Activated gamma-delta T cell (primary cell): Measurements from ENCODE around the gene PPP6C.
"Not testable (repeated sequence)": the region's sequence is repeated elsewhere in the genome, so short reads cannot be mapped to it uniquely, and the experiment has no call there.

ENCODE experiments used
- DNase-seq: peaks from one replicate; lab custom pipeline; 2025; lab: John Stamatoyannopoulos, UW

Gene PPP6C

DNA sequence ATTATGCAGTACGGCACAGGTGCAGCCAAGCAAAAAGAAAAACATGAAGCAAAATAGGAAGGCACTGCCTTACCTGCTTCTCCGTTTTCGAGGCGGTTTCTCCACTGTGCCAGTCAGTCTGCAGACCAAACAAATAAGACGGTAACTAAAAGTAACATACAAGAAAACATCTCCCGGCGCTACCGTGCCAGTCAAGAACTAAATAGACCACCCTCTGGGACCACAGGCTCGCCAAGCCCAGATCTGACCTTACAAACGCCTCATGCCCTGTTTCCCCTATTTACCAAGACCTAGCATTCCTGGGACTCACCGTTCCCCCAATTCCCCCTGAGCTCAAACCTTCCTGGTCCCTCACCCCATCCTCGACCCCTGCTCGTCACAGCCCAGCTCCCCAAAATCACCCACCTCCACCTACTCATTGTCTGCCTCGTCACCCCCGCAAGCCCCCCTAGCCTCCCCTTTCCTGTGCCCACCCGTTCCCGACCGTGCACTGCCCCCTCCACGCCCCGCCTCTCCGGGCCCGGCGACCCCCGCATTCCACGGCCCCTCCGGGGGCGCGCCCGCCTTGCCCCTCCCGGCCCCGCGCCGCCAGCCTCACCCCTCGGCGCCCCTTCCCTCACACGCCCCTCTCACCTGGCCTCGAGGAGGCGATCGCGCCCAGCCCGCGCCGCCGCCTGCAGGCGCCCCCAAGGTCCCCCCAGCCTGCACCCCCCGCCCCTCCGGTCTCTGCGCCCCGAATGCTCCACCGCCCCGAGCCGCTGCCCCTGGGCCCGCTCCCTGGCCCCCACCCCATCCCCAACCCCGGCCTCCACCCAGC, 46.8 kb downstream of the PPP6C start:
- no peak for DNase-seq

DNA sequence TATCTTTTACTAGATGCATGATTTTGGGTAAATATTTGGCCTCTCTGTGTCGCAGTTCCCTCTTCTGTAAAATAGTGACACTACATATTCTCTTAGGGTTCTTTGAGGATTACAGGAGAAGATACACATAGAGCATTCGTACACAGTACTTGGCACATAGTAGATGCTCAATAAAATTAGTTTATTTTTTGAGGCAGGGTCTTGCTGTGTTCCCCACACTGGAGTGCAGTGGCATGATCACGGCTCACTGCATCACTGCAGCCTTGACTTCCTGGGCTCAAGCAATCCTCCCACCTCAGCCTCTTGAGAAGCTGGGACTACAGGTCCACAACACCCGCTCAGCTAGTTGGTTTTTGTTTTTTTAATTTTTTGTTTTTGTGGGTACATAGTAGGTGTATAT, 47.9 kb downstream of the PPP6C start:
- no peak for DNase-seq

DNA sequence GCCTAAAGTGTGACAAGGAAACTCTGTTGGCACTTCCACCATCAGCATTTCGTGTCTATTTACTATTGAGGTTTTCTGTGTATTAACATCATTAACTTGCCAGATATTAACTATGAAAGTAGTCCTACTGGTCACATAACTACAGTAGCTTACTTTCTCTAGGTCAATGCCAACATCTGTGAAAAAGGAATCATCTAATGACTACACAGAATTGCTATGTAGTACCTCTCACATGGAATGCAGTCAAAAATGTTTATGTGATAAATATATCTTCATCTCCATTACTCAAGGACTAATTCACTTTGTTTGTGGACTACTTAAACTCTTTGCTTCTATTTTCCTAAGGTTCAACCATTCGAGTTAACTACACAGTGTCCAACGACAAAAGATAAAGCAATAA, 48.4 kb downstream of the PPP6C start:
- DNase-seq = no peak

DNA sequence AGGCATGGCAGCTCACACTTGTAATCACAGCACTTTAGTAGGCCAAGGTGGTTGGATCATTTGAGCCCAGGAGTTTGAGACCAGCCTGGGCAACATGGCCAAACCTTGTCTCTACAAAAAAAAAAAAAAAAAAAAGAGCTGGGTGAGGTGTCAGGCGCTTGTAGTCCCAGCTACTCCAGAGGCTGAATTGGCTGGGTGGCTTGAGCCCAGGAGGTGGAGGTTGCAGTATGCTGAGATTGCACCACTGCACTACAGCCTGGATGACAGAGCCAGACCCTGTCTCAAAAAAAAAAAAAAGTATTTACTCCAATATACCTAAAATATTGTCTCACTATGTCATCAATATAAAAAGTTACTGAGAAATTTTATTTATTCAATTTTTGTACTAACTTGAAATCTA, 49.0 kb downstream of the PPP6C start:
- DNase-seq = no peak

DNA sequence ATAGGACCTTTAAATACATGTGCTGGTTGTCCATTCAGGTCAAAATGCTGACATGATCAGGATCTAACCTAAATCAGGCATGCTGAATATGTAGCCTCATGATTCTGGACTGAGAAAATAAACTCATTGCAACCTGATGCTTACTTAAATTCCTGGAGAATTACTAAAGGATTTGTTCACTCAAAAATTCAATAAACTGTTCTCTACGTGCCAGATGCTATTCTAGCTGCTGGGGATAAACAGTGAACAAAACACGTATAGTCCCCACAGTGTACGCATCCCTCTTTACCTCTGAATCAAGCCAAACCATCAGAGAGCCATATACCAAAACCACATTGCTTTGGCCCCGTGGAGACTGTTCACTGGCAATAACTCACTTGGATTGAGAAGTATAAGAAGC, 52.4 kb downstream of the PPP6C start:
- DNase-seq = no peak

DNA sequence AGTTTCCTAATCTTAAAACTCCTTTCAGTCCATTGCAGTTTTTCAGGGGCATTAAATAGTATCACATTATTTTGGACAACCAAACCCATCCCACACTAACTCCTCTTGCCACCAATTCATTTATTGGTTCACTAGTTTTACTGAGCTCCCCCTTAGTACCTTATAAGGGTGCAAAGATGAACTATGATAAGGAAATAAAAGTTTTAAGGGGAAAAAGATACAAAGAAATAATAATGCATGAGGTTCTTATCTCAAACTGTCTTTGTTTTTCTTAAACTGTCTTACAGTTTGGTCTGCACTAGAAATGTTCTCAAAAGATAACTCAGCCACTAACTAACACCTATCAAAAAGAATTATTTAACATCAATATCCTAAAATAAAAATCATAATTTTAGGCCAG, 54.6 kb downstream of the PPP6C start:
- no peak for DNase-seq

DNA sequence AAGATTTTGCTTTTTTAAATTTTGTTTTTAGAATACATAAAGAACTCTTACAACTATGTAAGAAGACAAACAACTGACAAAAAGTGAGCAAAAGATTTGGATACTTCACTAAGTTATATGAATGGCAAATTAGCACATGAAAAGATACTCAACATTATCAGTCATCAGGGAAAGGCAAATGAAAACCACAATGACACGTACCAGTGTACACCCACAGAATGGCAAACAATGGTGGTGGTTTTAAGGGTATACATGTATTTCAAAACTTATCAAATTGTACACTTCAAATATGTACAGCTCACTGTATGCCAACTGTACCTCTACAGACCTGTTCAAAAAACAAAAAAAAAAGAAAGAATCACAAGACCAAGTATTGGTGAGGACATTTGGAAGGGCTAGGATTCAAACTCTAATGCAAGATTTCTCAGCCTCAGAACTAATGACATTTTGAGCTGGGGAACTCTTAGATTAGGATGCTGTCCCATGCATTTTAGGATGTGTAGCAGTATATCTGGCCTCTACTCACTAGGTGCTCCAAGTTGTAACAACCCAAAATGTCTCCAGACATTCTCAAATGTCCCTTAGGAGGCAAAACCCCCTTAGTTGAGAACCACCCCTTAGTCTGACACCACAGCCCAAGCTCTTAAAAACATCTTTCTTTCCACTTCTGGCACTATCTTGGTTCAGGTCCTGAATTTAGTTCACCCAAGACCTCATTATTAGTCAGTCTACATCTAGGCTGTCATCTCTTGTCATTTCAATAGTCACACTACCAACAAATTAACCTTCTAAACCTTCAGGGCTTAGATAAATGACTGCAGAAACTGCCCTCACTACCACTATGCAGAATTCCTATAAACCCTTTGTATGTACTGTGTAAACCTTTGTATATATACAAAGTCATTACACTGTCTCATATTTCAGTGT, 55.9 kb downstream of the PPP6C start:
- DNase-seq = no peak

DNA sequence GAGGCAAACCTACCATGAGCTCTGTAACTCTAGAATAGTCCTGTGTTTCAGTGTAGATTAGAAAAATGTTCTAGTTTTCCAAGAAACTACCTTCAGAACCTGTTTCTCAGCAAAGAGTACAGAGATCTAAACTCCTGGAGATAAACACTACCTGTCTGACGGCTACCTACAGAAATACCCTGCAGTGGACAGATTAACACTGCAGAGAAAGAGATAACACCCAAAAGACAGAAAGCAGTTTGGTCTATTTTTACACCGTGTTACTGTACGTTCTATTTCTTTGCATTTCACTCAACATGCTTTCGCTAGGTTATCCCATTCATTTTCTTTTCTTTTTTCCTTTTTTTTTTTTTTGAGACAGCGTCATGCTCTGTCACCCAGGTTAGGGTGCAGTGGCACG, 57.8 kb downstream of the PPP6C start:
- DNase-seq = no peak

DNA sequence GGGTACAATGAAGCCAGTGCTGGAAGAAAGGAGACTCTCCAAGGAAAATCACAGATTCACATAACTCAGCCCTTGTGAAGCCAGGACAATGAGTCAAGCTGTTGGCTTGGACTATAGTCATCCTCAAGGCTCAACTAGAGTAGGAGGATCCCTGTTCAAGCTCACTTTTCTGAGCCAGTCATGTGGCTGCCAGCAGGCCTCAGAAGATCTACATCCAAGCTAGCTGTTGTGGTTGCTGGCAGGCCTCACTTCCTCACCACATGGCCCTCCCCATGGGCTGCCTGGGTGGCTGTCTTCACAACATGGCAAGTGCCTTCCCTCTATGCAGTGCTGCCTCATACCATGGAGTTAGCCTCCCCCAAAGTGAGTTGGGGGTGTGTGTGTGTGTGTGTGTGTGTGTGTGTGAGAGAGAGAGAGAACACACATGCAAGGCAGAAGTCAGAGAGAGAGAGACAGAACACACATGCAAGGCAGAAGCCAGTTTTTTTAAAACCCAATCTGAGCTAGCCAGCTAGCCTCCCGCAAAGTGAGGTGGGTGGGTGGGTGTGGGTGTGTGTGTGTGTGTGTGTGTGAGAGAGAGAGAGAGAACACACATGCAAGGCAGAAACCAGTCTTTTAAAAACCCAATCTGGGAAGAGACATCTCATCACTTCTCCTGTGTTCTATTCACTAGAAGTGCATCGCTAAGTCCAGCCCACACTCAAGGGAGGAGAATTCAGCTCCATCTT, 63.4 kb downstream of the PPP6C start:
- peak; percentile 29 for DNase-seq

DNA sequence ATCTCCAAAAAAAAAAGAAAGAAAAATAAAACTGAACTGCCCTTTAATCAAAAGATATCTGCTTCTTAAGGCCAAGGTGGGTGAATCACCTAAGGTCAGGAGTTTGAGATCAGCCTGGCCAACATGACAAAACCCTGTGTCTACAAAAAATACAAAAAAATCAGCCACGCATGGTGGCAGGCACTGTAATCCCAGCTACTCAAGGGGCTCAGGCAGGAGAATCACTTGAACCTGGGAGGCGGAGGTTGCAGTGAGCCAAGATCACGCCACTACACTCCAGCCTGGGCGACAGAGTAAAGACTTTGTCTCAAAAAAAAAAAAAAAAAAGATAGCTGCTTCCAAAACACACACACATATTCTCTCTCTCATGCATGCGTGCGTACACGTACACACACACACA, 64.1 kb downstream of the PPP6C start:
- no peak for DNase-seq

DNA sequence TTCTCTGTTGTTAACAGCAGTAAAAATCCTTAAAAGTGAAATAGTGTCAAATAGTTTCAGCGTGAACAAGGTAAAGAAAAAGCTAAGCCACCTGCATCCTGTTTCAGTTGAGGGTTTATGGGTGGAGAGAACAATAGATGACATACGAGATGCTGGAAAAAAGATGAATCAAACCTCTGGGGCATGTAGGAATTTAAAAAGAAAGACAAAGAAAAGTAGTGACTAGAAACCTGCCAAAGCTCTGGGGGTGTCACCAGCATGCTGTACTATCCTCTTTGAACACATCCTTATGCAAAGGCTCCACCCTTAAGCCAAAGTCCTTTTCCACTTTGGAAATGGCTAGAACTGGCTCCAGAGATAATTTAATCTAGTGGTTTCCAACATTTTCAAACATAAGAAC, 68.5 kb downstream of the PPP6C start:
- no peak for DNase-seq

DNA sequence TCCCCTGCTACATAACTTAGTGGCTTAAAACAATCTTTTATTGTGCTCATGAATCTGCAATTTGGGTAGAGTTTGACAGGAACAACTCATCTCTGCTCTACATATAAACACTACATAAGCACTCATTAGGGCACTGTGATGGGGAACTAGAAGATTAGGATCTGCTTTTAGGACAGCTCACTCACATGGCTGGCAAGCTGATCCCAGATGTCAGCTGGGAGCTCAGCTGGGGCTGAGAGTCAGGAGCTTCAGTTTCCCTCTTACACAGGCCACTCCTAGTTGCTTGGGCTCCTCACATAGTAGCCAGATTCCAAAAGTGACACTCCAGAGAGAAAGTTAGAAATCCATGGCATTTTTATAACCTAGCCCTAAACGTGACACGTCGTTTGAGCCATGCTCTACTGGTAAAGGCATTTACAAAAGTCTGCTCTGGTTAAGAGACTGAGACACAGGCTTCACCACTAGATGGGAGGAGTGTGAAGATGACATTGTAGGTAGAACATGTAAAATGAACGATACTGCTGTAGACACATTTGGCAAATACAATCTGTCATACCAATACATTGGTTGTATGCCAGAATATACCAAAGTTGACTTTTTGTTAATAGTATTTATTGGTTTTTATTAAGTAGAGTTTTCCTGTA, 69.8 kb downstream of the PPP6C start:
- no peak for DNase-seq

DNA sequence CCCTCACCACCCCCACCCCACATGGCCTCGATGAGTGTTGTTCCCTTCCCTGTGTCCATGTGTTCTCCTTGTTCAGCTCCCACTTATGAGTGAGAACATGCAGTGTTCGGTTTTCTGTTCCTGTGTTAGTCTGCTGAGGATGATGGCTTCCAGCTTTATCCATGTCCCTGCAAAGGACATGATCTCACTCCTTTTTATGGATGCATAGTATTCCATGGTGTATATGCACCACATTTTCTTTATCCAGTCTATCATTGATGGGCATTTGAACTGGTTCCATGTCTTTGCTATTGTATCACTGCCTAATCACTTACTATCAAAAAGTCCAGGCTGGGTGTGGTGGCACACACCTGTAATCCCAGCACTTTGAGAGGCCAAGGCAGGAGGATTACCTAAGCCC, 70.9 kb downstream of the PPP6C start:
- not testable (repeated sequence) for DNase-seq

DNA sequence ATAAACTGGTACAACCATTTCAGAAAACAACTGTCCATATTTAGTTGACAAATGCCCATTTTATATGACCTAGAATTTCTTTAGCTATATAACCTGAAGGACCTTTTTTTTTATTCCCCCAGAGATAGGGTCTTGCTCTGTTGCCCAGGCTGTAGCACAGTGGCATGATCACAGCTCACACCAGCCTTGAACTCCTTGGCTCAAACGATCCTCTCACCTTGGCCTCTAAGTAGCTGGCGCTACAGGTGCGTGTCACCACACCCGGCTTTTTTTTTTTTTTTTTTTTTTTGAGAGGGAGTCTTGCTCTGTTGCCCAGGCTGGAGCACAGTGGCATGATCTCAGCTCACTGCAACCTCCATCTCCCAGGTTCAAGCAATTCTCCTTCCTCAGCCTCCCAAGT, 75.1 kb downstream of the PPP6C start:
- DNase-seq = not testable (repeated sequence)

DNA sequence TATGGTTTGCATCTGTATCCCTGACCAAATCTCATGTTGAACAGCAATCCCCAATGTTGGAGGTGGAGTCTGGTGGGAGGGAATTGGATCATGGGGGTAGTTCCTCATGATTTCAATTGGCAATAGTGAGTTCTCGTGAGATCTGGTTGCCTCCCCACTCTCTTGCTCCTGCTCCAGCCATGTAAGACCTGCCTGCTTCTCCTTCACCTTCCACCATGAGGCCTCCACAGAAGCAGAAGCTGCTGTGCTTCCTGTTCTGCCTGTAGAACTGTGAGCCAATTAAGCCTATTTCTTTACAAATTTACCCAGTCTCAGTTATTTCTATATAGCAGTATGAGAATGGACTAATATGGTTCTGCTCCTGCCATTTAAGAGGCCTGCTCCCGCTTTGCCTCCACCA, 79.1 kb downstream of the PPP6C start:
- DNase-seq = no peak

DNA sequence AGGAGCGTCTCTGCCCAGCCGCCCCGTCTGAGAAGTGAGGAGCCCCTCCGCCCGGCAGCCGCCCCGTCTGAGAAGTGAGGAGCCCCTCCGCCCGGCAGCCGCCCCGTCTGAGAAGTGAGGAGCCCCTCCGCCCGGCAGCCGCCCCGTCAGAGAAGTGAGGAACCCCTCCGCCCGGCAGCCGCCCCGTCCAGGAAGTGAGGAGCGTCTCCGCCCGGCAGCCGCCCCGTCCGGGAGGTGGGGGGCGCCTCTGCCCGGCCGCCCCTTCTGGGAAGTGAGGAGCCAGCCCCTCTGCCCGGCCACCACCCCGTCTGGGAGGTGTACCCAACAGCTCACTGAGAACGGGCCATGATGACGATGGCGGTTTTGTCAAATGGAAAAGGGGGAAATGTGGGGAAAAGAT, 81.1 kb downstream of the PPP6C start:
- DNase-seq = not testable (repeated sequence)

DNA sequence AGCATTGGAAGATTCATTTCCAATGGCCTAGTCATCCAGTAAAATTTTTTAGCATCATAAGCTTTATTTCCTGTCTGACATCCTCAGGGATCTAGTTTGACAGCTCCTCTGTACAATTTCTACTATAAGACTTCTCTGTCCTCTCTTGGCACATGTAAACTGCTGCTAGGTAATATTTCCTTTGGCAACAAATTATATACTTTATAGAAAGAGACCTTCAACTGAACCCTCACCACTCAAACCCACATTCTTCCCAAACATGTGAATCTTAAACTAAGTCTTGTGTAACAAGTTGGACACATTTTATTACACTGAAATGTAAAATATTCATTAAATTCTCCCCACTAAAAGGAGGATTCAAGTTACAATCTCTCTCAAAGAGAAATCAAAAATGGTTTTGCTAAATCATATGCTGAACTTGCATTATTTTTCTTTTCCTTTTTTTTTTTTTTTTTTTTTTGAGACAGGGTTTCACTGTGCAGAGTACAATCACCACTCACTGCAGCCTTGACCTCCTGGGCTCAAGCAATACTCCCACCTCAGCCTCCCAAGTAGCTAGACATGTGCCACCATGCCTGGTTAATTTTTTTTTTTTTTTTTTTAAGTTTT, 83.2 kb downstream of the PPP6C start:
- no peak for DNase-seq

DNA sequence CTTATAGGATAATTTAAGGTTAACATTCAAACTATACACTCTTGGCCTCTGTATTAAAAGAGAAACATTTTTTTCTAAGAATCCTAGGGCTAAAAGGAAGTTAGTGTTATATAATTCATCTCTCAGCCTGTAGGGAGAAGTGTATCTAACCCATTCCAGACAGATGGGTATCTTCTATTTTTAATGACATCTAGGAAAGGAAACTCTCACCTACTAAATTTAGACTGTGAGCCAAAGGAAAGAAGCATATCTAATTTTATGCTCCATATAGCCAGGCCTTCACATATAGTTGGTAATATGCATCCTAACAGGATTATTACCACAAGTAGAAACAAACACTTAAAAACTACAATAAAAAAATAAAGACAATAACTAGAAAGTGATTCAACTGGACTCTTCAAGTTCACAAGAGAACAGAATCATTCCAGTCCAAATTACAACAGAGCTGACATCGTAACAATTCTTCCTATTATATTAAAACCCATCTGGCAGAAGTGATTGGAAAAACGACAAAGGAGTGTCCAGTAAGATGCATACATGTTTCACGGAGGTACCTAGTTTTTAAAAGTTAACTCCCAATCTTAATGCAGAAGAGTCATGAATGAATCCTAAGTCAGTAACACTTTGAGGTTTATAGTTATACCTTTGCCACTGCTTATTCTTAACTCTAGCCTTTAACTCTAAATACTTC, 85.7 kb downstream of the PPP6C start:
- no peak for DNase-seq

DNA sequence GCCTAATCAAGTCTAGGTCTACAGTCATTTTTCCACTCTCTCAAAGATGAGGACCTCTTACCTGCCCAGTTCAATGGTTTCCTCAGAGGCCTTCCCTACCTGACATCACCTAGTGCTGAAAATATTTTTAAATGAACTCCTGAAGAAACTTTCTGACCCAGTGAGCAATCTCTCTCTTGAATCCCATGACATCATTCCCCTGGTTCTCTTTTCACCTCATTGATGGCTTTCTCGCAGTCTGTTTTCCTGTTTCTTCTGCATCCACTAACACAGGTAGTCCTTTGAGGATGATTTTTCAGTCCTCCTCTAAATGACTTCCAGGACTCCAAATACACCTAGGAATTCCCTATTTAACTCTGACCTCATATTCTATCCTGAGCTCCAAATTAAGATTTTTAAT, 86.6 kb downstream of the PPP6C start:
- no peak for DNase-seq

DNA sequence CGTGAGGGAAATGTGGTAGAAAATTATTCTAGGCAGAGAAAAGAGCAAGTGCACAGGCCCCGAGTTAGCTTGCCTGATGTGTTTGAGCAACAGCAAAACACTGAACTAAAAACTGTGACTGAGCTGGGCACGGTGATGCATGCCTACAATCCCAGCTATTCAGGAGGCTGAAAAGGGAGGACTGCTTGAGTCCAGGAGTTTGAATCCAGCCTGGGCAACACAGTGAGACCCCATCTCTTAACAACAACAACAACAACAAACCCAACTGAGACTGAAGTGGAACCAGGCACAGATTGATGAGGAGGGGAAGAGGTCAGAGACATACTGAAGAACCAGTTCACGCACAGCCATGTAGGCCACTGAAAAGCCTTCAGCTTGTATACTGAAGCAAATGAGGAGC, 88.8 kb downstream of the PPP6C start:
- DNase-seq = no peak

DNA sequence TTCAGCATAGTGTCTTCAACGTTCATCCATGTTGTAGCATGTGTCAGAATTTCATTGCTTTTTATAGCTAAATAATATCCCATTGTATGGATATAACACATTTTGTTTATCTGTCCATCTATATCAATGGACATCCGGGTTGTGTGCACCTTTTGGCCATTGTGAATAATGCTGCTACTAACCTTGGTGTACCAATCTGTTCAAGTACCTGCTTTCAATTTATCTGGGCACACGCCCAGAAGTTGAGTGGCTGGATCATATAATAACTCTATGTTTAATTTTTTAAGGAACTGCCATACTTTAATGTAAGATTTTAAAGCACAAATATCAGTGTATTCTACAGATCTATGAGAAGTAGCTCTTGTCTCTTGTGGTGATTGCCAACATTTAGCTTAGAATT, 89.8 kb downstream of the PPP6C start:
- DNase-seq = no peak
